HG03378 (cell line): Measurements from ENCODE around the gene LCLAT1.

Source experiments
- ATAC-seq: cut with Tn5 transposase; IDR thresholded peaks from one replicate; pipeline ENCODE4 v1.9.1; 2021; ENCODE audit warnings: mild to moderate bottlenecking, moderate library complexity; ENCODE audit not compliant: unreplicated experiment

The LCLAT1 gene

DNA sequence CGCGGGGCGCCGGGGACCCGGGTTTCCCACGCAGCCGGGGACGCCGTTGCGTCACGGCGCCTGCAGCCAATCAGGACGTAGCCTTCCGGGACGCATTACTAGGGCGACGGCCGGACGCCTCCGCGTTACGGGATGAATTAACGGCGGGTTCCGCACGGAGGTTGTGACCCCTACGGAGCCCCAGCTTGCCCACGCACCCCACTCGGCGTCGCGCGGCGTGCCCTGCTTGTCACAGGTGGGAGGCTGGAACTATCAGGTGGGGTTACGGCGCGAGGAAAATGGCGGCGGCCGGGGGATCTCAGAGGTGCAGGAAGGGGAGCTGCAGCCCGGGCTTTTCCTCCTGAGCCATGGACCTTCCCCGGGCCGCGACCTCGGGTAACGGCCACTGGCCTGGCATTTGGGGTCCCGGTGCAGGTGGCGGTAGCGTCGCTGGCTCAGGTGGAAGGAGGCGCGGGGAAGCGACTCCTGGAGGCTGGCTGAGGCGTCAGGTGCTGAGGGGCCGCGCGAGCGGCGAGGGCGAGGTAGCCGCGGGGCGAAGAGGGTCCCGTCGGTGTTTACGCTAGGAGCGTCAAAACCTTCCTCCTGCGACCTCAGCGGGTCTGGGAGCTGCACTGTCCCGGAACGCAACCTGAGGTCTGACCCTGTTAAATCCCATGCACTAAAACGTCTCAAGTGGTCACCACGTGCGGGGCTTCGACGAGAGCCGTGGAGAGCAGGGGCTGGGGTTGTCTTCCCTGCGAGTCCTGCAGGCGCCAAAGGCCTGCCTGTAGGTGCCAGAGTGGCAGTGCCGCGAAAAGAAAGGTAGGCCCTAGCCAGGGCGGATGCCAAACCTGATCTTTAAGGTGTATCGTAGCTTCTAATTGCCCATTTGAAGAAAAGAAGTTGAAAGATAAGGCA, at the start of gene LCLAT1:
Gene LCLAT1, plus strand, starts transcription at position 98 of the 897 bp plus-strand sequence. CDS start 78,345 bp downstream, outside the sequence.
- peak; percentile 87 for ATAC-seq

DNA sequence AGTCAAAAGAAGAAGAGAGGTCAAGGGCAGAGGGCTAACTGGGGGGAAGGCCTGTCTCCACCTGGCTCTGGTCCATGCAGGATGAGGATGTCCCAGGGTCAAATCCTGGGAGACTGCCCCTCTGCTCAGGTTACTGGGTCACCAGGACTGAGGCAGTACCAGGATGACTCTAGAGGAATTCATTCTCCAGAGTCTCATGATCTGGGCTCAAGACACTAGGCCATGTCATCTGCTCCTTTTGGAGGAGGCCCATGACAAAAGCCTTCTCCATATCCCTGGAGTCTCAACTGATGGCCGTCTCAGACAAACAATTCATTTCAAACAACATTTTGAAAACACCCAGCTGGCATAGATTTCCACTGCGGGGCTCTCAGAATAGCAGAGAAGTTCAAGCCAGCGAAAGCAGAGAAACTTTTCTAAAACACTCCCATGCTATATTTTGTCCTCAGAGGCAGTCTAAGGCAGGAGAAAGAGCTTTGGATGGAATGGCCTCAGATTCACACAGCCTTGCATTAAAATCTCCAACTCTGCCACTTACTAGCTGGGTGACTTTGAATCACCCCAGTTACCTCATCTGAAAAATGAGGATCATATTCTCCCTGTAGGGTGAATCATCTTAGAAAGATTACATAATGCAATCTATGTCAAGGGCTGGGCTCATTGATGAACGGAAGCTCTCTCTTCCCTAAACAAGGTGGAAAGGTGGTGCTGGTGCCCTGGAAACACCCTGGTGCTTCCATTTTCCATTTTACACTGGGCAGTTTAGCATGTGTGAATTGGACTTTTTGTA, 48.8 kb upstream of the LCLAT1 start:
- no peak for ATAC-seq

- ATAC-seq, result no peak
Observed at GRCh38 chr2:30400151-30400954, 46.7 kb upstream of the LCLAT1 start.

- no peak for ATAC-seq
Observed at GRCh38 chr2:30402441-30403182, 44.4 kb upstream of the LCLAT1 start.

DNA sequence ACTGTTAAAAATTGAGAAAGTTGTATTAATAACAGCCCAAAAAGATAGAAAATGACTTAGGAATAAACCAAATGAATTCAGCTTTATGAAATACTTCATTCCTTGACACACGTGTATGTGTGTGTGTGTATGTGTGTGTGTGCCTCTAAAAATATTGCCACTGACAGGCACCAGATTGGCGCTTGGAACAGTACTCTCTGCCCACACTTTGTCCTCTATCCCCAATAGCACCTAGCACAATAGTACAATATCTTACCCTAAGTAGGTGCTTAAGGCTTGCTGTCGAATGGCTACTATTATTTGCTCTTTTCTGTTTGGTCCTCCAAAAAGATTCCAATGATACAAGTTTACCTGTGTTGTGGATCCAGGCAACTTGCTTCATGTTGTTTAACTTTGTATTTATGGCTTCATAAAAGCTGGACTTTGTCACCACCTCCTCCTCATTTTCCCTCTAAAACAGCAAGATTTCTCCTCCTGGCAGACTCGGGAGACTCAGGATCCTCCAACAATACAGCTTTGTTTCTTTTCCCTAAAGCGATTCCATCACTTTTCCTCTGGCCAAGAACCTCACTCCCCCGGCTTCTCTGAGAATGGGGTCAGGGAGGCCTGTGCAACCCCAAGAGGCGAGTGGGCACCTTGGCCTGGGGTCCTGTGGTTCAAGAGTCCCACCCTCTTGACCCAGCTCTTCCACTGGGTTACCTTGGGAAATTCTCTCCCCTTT, 43.3 kb upstream of the LCLAT1 start:
- ATAC-seq, result no peak

DNA sequence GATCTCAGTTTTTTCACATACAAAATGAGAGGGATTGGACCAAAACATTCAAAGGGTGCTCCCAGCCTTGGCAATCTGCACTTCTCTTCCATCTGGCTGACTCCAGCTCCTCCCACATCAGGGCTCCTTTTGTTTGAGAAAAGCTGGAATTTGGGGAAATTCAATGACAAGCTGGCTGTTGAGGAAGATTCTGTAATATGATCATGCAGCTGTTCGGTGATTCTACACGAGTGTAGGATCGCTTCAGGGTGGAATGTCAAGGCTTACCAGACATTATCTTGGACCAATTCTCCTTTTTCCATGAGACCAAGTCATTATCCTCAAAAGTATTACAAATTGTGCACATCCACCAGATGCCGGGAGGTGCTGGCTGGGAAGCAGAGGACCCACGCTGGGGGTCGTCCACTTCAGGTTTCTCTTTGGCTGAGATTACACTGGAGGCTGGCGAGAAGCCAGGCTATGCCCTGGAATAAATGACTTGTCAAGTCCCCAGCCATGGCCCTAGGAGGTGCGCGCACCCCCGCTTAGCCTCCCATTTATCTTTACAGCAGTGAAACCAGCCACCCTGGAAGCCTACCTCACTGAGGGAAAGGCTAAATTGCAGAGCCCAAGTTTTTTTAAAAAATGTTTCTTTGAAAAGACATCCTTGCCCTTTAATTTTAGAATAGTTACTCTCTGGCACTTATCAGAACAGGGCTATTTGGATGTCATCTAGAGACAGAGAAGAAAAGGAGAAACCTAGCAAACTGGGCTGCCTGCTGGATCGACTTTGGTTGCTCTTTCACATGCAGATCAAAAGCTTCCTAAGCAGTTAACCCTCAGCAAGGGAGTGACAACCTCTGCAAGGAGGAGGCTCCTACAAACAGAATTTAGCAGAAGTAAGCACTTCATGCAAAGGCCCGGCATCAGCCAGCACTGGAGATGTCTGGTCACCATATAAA, 42.5 kb upstream of the LCLAT1 start:
- no peak for ATAC-seq

- no peak for ATAC-seq
Observed at GRCh38 chr2:30405260-30405605, 41.8 kb upstream of the LCLAT1 start.

GRCh38 chr2:30406853-30407252, 40.2 kb upstream of the LCLAT1 start:
- ATAC-seq, result no peak

GRCh38 chr2:30408961-30409387, 38.1 kb upstream of the LCLAT1 start:
- no peak for ATAC-seq

DNA sequence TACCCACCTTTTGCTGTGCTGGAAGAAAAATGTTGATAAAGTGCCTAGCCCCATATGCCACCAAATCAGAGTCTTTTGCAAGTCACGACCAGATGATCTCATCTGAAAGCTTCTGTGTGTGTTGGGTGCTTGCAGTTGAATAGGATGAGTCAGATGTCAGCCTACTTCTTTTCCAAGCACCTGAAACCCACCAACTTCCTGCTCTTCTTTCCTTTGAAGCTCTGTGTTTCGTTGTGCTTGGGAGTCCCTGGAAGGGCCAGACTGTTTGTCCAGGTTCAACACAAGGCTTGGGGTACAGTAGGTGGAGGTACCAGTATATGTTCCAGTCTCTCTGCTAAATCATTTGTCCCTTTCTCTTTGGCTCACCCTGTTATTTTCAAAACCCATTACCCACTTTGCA, 36.8 kb upstream of the LCLAT1 start:
- no peak for ATAC-seq

GRCh38 chr2:30412047-30412683, 34.9 kb upstream of the LCLAT1 start:
- ATAC-seq, result no peak

DNA sequence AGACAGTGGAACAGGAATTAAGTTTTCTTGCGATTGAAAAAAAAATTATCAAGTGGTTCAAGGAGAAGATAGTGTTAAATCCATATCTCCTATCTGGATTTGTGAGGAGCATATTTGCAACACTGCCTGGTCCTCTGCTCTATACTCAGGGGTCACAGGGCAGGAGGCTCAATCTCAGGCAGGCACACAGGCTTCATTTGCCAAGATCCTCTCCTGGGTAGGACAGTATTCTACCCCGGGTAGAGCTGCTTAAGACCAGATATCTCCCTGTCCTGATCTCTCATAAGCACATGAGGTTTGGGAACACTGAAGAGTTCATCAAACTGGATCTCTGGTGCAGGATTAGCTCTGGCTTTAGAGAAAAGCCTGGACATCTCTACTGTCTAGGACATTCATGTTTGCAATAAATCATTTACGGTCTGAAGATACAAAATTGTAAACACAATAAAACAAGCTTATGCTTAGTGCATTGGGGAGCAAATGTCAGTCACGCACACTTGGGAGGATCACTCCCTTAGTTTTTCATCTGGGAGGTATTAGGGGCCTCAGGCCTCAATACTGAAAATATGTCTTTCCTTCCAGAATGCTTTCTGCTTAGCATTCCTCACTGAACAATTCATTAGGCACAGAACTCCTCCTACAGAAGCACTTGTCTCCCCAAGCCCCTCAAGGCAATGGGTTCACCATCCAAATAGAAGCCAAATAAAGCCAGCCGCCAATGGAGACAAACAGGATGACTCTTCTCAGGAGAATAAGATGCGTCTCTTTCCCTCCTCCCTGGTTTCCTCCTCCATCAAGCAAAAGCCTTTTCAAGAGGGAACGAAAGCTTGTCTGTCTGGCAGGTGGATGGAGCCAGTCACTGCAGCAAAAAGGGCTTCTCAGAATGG, 34.1 kb upstream of the LCLAT1 start:
- no peak for ATAC-seq

- ATAC-seq, result no peak
Observed at GRCh38 chr2:30414961-30415360, 32.1 kb upstream of the LCLAT1 start.

DNA sequence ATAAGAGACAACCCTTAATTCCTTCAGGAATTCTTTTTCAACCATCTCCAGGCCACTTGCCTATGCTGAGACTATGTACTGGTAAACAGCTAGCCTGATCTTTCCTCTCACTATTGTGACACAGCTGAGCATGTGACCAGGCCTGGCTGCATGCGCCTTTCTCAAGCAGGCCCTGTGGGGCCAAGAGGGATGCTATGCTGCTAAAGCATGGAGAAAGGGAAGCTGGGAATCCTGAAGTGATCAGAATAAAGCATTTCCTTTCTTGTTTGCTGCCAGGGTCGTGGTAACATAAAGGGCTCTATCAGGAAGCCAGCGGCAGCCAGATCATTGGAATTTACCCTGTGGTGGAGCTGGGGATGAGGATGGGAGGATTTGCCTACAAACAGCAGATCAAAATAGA, 29.8 kb upstream of the LCLAT1 start:
- ATAC-seq, result no peak

- ATAC-seq, result no peak
Observed at GRCh38 chr2:30421026-30421603, 25.9 kb upstream of the LCLAT1 start.

DNA sequence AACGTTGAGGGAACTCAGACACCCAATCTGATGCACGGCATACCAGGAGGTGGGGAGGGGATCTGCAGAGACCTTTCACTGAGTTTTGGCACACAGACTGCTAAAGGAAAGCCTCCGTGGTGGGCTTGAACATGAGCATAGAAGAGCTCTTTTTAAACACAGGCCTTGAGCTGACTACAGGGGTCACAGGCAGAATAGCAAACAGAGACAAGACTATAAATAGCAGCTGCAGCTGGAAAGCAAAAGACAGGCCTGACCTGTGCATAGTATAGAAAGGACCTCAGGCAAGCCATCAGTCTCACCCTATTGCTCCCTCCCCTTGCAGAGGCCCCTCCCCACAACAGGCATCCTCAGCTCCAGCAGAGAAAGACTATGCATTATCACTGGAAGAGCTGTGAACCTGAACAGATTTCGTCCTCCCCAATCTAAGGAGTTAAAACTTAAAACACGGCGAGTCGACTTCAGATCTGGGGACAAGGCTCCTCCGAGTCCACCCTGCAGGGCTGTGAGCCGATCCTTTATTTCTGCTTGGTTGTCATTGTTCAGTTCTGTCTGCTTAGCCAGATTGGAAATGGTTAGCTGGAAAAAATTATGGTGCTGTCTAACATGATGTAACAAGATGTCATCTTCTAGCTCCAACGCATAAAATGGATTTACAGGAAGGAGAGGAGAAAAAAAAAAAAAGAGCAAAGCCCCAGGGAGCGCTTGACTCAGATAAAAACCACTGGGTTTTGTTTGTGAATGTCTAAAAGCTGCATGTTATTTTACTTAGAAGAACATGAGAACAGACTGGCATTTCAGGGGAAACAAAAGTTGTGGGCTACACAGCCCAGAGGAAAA, 25.2 kb upstream of the LCLAT1 start:
- no peak for ATAC-seq
